Mesendoderm (in vitro differentiated cells): ENCODE results near the gene FRMD3.

ENCODE experiments used
- DNase-seq: peaks from one replicate; pipeline ENCODE4 v3.0.0; 2013
- H2AK5ac ChIP-seq: 2 replicates; pipeline ENCODE4 v1.6.1; 2013; ENCODE audit warnings: low read length, inconsistent platforms
- H2BK120ac ChIP-seq: 2 replicates; pipeline ENCODE4 v1.6.1; 2013; ENCODE audit warnings: low read depth, mild to moderate bottlenecking, low read length, moderate library complexity, mixed read lengths
- H2BK15ac ChIP-seq: replicated peaks from 2 replicates; pipeline ENCODE4 v1.6.1; 2013; ENCODE audit warnings: low read depth, mild to moderate bottlenecking, moderate library complexity
- H2BK5ac ChIP-seq: 2 replicates; pipeline ENCODE4 v1.6.1; 2013; ENCODE audit warnings: low read length, inconsistent platforms
- H3K18ac ChIP-seq: 2 replicates; pipeline ENCODE4 v1.6.1; 2013; ENCODE audit warnings: mild to moderate bottlenecking, low read length, mixed read lengths
- H3K23ac ChIP-seq: one replicate; pipeline ENCODE4 v1.6.1; 2013; ENCODE audit warnings: low read length
- H3K27ac ChIP-seq: 2 replicates; pipeline ENCODE4 v1.5.1; 2013; ENCODE audit warnings: low read depth, mild to moderate bottlenecking, inconsistent platforms, low read length, moderate library complexity
- H3K27me3 ChIP-seq: 2 replicates; pipeline ENCODE4 v1.6.1; 2013; ENCODE audit warnings: low read length, control low read depth, mild to moderate bottlenecking, inconsistent platforms; ENCODE audit not compliant: insufficient read depth, poor library complexity
- H3K36me3 ChIP-seq: 2 replicates; pipeline ENCODE4 v1.6.1; 2013; ENCODE audit warnings: low read length, inconsistent platforms; ENCODE audit not compliant: control insufficient read depth, insufficient read depth
- H3K4ac ChIP-seq: one replicate; pipeline ENCODE4 v1.6.1; 2013; ENCODE audit warnings: low read depth, mild to moderate bottlenecking, low read length, moderate library complexity
- H3K4me1 ChIP-seq: 2 replicates; pipeline ENCODE4 v1.6.1; 2013; ENCODE audit warnings: low read depth, low read length, inconsistent platforms; ENCODE audit not compliant: control insufficient read depth
- H3K4me2 ChIP-seq: 2 replicates; pipeline ENCODE4 v1.6.1; 2013; ENCODE audit warnings: low read length
- H3K4me3 ChIP-seq: 2 replicates; pipeline ENCODE4 v1.5.1; 2013; ENCODE audit warnings: mild to moderate bottlenecking, low read length
- H3K56ac ChIP-seq: one replicate; pipeline ENCODE4 v1.6.1; 2013; ENCODE audit warnings: low read length
- H3K79me1 ChIP-seq: 2 replicates; pipeline ENCODE4 v1.6.1; 2013; ENCODE audit warnings: low read length, inconsistent platforms
- H3K79me2 ChIP-seq: 2 replicates; pipeline ENCODE4 v1.6.1; 2013; ENCODE audit warnings: mild to moderate bottlenecking, low read length; ENCODE audit not compliant: control insufficient read depth, insufficient read depth
- H3K9ac ChIP-seq: 2 replicates; pipeline ENCODE4 v1.6.1; 2013; ENCODE audit warnings: low read length, inconsistent platforms
- H4K5ac ChIP-seq: one replicate; pipeline ENCODE4 v1.6.1; 2013; ENCODE audit warnings: low read length
- H4K8ac ChIP-seq: one replicate; pipeline ENCODE4 v1.6.1; 2013; ENCODE audit warnings: low read depth, mild to moderate bottlenecking, control low read depth, low read length, moderate library complexity
- WGBS: extraction: QIAGEN DNeasy Blood & Tissue Kit; methylation state at CpG from one replicate; pipeline ENCODE4 v1.1.7; 2013; ENCODE audit warnings: low lambda C conversion rate, missing lambda C conversion rate; ENCODE audit not compliant: insufficient coverage; ENCODE audit errors: extremely low coverage; 5-methylcytosine and 5-hydroxymethylcytosine counted together

FRMD3 gene

DNA sequence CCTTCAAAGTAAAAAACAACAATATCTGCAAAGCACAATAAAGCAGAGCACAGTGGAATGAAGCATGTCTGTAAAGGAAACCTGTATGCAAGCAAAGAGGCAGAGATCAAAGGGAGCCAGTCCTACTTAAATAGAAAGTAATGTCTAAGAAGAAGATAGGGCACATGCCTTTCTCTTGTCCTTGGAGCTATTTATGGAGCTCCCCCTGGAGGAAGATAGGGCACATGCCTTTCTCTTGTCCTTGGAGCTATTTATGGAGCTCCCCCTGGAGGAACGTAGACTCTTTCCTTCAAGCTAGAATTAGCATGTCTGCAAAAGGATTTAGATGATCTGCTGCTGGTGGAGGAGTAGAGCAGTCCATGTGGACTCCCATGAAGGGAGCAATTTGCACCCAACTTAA, 307.2 kb downstream of the FRMD3 start:
- Histone ChIP-seq H3K56ac (no peak overlapping the region), H2BK120ac (no peak overlapping the region), H3K18ac (no peak overlapping the region), H2BK15ac (no peak overlapping the region), H3K4ac (no peak overlapping the region), H3K79me1 (no peaks in the 10 kb centered on the region), H3K79me2 (no peaks in the 10 kb centered on the region), H3K27me3 (no peaks in the 10 kb centered on the region), H4K8ac (no peak overlapping the region), H2AK5ac (no peak overlapping the region), H2BK5ac (no peak overlapping the region), H3K4me3 (no peak overlapping the region), H3K9ac (no peak overlapping the region), H3K4me2 (no peak overlapping the region), H3K23ac (no peak overlapping the region), H3K27ac (no peak overlapping the region), H4K5ac (no peak overlapping the region), H3K36me3 (no peaks in the 10 kb centered on the region), H3K4me1 (no peaks in the 10 kb centered on the region)
- WGBS = no CpG with 5 or more reads among the region's 1 CpG
- peak; percentile 25 for DNase-seq

GRCh38 chr9:83220730-83221129, 317.5 kb downstream of the FRMD3 start:
- no peak overlapping the region for H2BK15ac ChIP-seq
- no peak overlapping the region for H2AK5ac ChIP-seq
- H3K4me1 ChIP-seq = peaks cover 2% of the 10 kb centered on the region
- H3K18ac ChIP-seq = no peak overlapping the region
- no peak overlapping the region for H3K23ac ChIP-seq
- H3K79me1 ChIP-seq = no peaks in the 10 kb centered on the region
- H2BK5ac ChIP-seq = no peak overlapping the region
- H4K8ac ChIP-seq = no peak overlapping the region
- no peak overlapping the region for H4K5ac ChIP-seq
- H3K4me2 ChIP-seq = no peak overlapping the region
- WGBS = no CpG with 5 or more reads among the region's 3 CpGs
- no peaks in the 10 kb centered on the region for H3K79me2 ChIP-seq
- H3K27ac ChIP-seq = no peak overlapping the region
- H3K4me3 ChIP-seq = no peak overlapping the region
- H3K27me3 ChIP-seq = no peaks in the 10 kb centered on the region
- H3K4ac ChIP-seq = no peak overlapping the region
- H3K9ac ChIP-seq = no peak overlapping the region
- no peaks in the 10 kb centered on the region for H3K36me3 ChIP-seq
- DNase-seq = no peak
- no peak overlapping the region for H3K56ac ChIP-seq
- no peak overlapping the region for H2BK120ac ChIP-seq

GRCh38 chr9:83219924-83220438, 318.2 kb downstream of the FRMD3 start:
- H3K36me3 ChIP-seq = no peaks in the 10 kb centered on the region
- no peaks in the 10 kb centered on the region for H3K79me1 ChIP-seq
- WGBS = no CpG with 5 or more reads among the region's 12 CpGs
- no peaks in the 10 kb centered on the region for H3K79me2 ChIP-seq
- no peak overlapping the region for H4K5ac ChIP-seq
- no peak overlapping the region for H3K4me3 ChIP-seq
- no peak overlapping the region for H2AK5ac ChIP-seq
- H3K27ac ChIP-seq = no peak overlapping the region
- H2BK5ac ChIP-seq = no peak overlapping the region
- H2BK15ac ChIP-seq = no peak overlapping the region
- no peaks in the 10 kb centered on the region for H3K27me3 ChIP-seq
- H2BK120ac ChIP-seq = no peak overlapping the region
- peaks cover 2% of the 10 kb centered on the region for H3K4me1 ChIP-seq
- peak overlapping the region; percentile 42 for H3K56ac ChIP-seq
- no peak overlapping the region for H3K4ac ChIP-seq
- no peak for DNase-seq
- H3K18ac ChIP-seq = no peak overlapping the region
- peak overlapping the region; percentile 42 for H3K9ac ChIP-seq
- H3K23ac ChIP-seq = no peak overlapping the region
- H4K8ac ChIP-seq = no peak overlapping the region
- H3K4me2 ChIP-seq = no peak overlapping the region

- Histone ChIP-seq H3K79me1 (no peaks in the 10 kb centered on the region), H3K9ac (peak overlapping the region; percentile 60), H3K36me3 (no peaks in the 10 kb centered on the region), H4K8ac (no peak overlapping the region), H4K5ac (no peak overlapping the region), H2AK5ac (no peak overlapping the region), H3K4me1 (peaks cover 2% of the 10 kb centered on the region), H2BK120ac (no peak overlapping the region), H3K79me2 (no peaks in the 10 kb centered on the region), H3K23ac (no peak overlapping the region), H3K27ac (no peak overlapping the region), H3K27me3 (no peaks in the 10 kb centered on the region), H2BK15ac (no peak overlapping the region), H3K56ac (peak overlapping the region; percentile 78), H3K4me3 (peak overlapping the region; percentile 70), H2BK5ac (no peak overlapping the region), H3K18ac (no peak overlapping the region), H3K4me2 (peak overlapping the region; percentile 90), H3K4ac (no peak overlapping the region)
- peak; percentile 93 for DNase-seq
- WGBS = no CpG with 5 or more reads among the region's 40 CpGs
These were observed 318.9 kb downstream of the FRMD3 start for GRCh38 chr9:83219154-83219923.

- Histone ChIP-seq H3K27me3 (no peaks in the 10 kb centered on the region), H3K56ac (no peak overlapping the region), H3K4me3 (no peak overlapping the region), H3K79me2 (no peaks in the 10 kb centered on the region), H4K5ac (no peak overlapping the region), H3K23ac (no peak overlapping the region), H3K4me1 (peaks cover 2% of the 10 kb centered on the region), H3K36me3 (no peaks in the 10 kb centered on the region), H4K8ac (no peak overlapping the region), H3K4me2 (no peak overlapping the region), H2BK15ac (no peak overlapping the region), H3K18ac (no peak overlapping the region), H2BK5ac (no peak overlapping the region), H3K4ac (no peak overlapping the region), H3K79me1 (no peaks in the 10 kb centered on the region), H2AK5ac (no peak overlapping the region), H3K27ac (no peak overlapping the region), H2BK120ac (no peak overlapping the region), H3K9ac (no peak overlapping the region)
- no CpG with 5 or more reads among the region's 11 CpGs for WGBS
- DNase-seq = no peak
These were observed 319.6 kb downstream of the FRMD3 start for GRCh38 chr9:83218411-83219090.
